Panc1 (cell line): Measurements from ENCODE around the gene PDCD4. TPM values are rescaled to one million over a fixed set of nuclear protein-coding genes. Genes with fewer than 3 reads are reported as not detected.
A peak's percentile ranks its signal among the peaks of the same experiment; 100 is the strongest.

ENCODE experiments used
- ATAC-seq: fragments of 200-7000 bp; cut with Tn5 transposase; 2 replicates; pipeline ENCODE4 v1.9.1; 2020; ENCODE audit warnings: mild to moderate bottlenecking, moderate library complexity
- BruUV-seq: library from RNA; stranded (reverse); fragments of 400-500 nt; replicated peaks from 2 replicates; lab custom pipeline; 2021; lab: Mats Ljungman, UMichigan
- CTCF ChIA-PET: fragments of 300-600 bp; sonication (Branson Sonifier 250); formaldehyde crosslinking; loops from one replicate; lab custom pipeline; 2022; ENCODE audit warnings: antibody characterized with exemption; lab: Charles Lee
- POLR2A ChIA-PET: fragments of 300-600 bp; sonication (Branson Sonifier 250); formaldehyde crosslinking; loops from one replicate; lab custom pipeline; 2022; ENCODE audit warnings: antibody characterized with exemption; lab: Charles Lee
- DNase-seq: peaks from one replicate; pipeline ENCODE4 v3.0.0-alpha.2; 2010; ENCODE audit warnings: low read depth, low spot score
- H3K27ac ChIP-seq: 2 replicates; pipeline ENCODE4 v1.5.1; 2011; ENCODE audit warnings: mild to moderate bottlenecking, low read length, inconsistent platforms
- H3K27me3 ChIP-seq: fragments of 200-500 bp; sonication (Bioruptor generic); 2 replicates; pipeline ENCODE4 v1.6.0; 2014; ENCODE audit warnings: low read length, inconsistent platforms; ENCODE audit not compliant: control insufficient read depth, insufficient read depth
- H3K36me3 ChIP-seq: fragments of 200-500 bp; sonication (Bioruptor generic); 2 replicates; pipeline ENCODE4 v1.5.1; 2014; ENCODE audit warnings: inconsistent platforms, mild to moderate bottlenecking, low read length, moderate library complexity; ENCODE audit not compliant: control insufficient read depth, insufficient read depth
- H3K4me1 ChIP-seq: 2 replicates; pipeline ENCODE4 v1.5.1; 2011; ENCODE audit warnings: inconsistent platforms, mild to moderate bottlenecking, low read length, moderate library complexity; ENCODE audit not compliant: control insufficient read depth, insufficient read depth
- H3K4me3 ChIP-seq, 2 experiments: 2 replicates each; pipeline ENCODE4 v1.5.1; 2011 to 2012; ENCODE audit warnings: low read depth in 2 of 2, low read length in 2 of 2, mild to moderate bottlenecking in 2 of 2, inconsistent platforms in 1 of 2, moderate library complexity in 1 of 2
- H3K9me3 ChIP-seq: fragments of 200-500 bp; sonication (Bioruptor generic); 2 replicates; pipeline ENCODE4 v1.5.1; 2014; ENCODE audit warnings: low read depth, mild to moderate bottlenecking, inconsistent platforms, low read length, moderate library complexity; ENCODE audit not compliant: control insufficient read depth, insufficient read depth
- POLR2AphosphoS5 ChIP-seq: IDR thresholded peaks from 2 replicates; pipeline ENCODE4 v1.6.1; 2012; ENCODE audit warnings: mild to moderate bottlenecking, low read depth, low read length, moderate library complexity
- SIN3A ChIP-seq: IDR thresholded peaks from 2 replicates; pipeline ENCODE4 v1.6.1; 2012; ENCODE audit warnings: low read depth, mild to moderate bottlenecking, low read length, moderate library complexity, borderline replicate concordance; ENCODE audit not compliant: insufficient read depth
- TCF7L2 ChIP-seq: IDR thresholded peaks from 2 replicates; pipeline ENCODE4 v1.6.1; 2011; ENCODE audit warnings: mild to moderate bottlenecking, low read depth, low read length, inconsistent platforms
- in situ Hi-C: cut with HindIII; loops from 2 replicates; pipeline ENCODE4 v1.10.0; 2016; ENCODE audit warnings: low sequenced_read_pairs, low pct_unique_long_range_greater_than_20kb
- intact Hi-C: fragments of 100-400 bp; cut with micrococcal nuclease; formaldehyde crosslinking; loops from one replicate; pipeline ENCODE4 v1.10.0; 2022; ENCODE audit not compliant: unreplicated experiment
- total RNA-seq: library from RNA; stranded (reverse); gene quantifications from one replicate; pipeline ENCODE4 v1.2.1, GENCODE V29; 2021; ENCODE audit not compliant: unreplicated experiment
- TF ChIP-seq, protein P1 (sequence below), 2 experiments: IDR thresholded peaks; 2 replicates each; pipeline ENCODE4 v1.6.1; 2011 to 2012; ENCODE audit warnings: low read depth in 2 of 2, control low read depth in 1 of 2, low read length in 1 of 2, mild to moderate bottlenecking in 1 of 2, moderate library complexity in 1 of 2; ENCODE audit not compliant: insufficient read depth in 1 of 2
- TF ChIP-seq, protein P2 (sequence below): fragments of 450-650 bp; IDR thresholded peaks from 2 replicates; pipeline ENCODE4 v1.5.1; 2017; ENCODE audit warnings: mild to moderate bottlenecking

The PDCD4 gene
- total RNA-seq, 1 experiment from 2014 or later = 33.6 TPM

DNA sequence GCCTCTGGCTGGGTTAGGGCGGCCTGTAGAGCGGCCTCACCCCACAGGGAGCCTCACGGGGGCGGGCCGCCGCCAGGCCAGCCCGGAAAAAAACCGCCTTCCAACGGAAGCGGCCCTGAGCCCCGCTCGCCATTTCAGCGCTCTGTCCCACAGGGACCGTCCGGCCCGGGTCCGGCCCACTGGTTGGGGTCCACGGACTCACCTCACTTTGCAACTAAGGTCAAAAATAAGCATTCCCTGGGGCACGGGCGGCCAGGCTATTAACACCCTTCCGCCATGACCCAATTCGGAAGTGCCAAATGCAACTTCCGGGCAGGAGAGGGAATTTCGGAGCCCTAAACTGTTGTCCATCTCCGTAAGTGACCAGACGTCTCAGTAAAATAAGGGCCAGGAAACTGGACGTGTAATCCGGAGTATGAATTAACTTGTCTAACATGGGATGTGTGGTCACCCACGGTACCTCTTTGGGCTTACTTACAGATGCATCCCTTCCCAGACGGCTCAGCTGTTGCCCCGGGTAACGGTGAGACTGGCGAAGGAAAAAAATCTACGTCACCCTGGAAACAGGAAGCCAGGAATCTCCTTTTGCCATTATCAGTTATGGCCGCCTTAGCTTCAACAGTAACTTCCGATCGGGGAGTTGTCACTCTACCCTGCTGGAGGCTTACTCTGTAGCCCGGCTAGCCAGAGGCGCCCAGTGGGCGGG lies 47.1 kb downstream of the PDCD4 start, which contains the start of gene BBIP1:
TSS of gene BBIP1 (minus strand) at position 538 of the 706 bp plus-strand sequence. CDS start 1,023 bp downstream, outside the sequence.
- Histone ChIP-seq H3K27ac (peak within 1 kb of the TSS; percentile 96), H3K36me3 (peaks cover 6% of the 10 kb centered on the region; the same call in 1 of the 2 replicates), H3K4me1 (peaks cover 41% of the 10 kb centered on the region), H3K4me3 (peak within 1 kb of the TSS; percentile 91 to 93), H3K9me3 (no peaks in the 10 kb centered on the region), H3K27me3 (no peaks in the 10 kb centered on the region)
- no TSS peak for BruUV-seq
- CTCF ChIA-PET = interaction anchor here (0.6 to 1.0 kb wide), 6 partner anchors 47 to 584 kb away, joined by 3 to 13 read pairs (median 4); no protein-coding TSS in a partner anchor
- DNase-seq = peak; percentile 99
- peak; percentile 94 for ATAC-seq
- intact Hi-C loops = no loop called here
- TF ChIP-seq TCF7L2 (peak; percentile 10; the same call in 1 of the 2 replicates), SIN3A (0 out of 2 replicates have a peak, but pooled peaks have one; percentile 34), POLR2AphosphoS5 (peak; percentile 96)
- TF ChIP-seq, protein P1, sequence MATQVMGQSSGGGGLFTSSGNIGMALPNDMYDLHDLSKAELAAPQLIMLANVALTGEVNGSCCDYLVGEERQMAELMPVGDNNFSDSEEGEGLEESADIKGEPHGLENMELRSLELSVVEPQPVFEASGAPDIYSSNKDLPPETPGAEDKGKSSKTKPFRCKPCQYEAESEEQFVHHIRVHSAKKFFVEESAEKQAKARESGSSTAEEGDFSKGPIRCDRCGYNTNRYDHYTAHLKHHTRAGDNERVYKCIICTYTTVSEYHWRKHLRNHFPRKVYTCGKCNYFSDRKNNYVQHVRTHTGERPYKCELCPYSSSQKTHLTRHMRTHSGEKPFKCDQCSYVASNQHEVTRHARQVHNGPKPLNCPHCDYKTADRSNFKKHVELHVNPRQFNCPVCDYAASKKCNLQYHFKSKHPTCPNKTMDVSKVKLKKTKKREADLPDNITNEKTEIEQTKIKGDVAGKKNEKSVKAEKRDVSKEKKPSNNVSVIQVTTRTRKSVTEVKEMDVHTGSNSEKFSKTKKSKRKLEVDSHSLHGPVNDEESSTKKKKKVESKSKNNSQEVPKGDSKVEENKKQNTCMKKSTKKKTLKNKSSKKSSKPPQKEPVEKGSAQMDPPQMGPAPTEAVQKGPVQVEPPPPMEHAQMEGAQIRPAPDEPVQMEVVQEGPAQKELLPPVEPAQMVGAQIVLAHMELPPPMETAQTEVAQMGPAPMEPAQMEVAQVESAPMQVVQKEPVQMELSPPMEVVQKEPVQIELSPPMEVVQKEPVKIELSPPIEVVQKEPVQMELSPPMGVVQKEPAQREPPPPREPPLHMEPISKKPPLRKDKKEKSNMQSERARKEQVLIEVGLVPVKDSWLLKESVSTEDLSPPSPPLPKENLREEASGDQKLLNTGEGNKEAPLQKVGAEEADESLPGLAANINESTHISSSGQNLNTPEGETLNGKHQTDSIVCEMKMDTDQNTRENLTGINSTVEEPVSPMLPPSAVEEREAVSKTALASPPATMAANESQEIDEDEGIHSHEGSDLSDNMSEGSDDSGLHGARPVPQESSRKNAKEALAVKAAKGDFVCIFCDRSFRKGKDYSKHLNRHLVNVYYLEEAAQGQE (IDR thresholded peaks at IDR 0.05; ENCODE audit: insufficient read depth in 1 of 2, low read depth in 2 of 2, low read length in 1 of 2) = 0 out of 4 replicates have a peak, but pooled peaks of 1 of the 2 experiments have one; percentile 16
- TF ChIP-seq, protein P2, sequence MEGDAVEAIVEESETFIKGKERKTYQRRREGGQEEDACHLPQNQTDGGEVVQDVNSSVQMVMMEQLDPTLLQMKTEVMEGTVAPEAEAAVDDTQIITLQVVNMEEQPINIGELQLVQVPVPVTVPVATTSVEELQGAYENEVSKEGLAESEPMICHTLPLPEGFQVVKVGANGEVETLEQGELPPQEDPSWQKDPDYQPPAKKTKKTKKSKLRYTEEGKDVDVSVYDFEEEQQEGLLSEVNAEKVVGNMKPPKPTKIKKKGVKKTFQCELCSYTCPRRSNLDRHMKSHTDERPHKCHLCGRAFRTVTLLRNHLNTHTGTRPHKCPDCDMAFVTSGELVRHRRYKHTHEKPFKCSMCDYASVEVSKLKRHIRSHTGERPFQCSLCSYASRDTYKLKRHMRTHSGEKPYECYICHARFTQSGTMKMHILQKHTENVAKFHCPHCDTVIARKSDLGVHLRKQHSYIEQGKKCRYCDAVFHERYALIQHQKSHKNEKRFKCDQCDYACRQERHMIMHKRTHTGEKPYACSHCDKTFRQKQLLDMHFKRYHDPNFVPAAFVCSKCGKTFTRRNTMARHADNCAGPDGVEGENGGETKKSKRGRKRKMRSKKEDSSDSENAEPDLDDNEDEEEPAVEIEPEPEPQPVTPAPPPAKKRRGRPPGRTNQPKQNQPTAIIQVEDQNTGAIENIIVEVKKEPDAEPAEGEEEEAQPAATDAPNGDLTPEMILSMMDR = no peak
- in situ Hi-C loops = no loop called here
- POLR2A ChIA-PET = interaction anchor here (0.6 to 1.8 kb wide), 16 partner anchors 8 to 626 kb away, joined by 3 to 14 read pairs (median 5); partner anchors contain the start of gene PDCD4

- H3K4me3 ChIP-seq = peak within 1 kb of the TSS; percentile 91 to 93
- H3K4me1 ChIP-seq = peaks cover 47% of the 10 kb centered on the region
- CTCF ChIA-PET = interaction anchor here (0.6 to 1.0 kb wide), 4 partner anchors 48 to 297 kb away, joined by 3 to 13 read pairs (median 7); no protein-coding TSS in a partner anchor
- POLR2A ChIA-PET = interaction anchor here (0.6 to 1.8 kb wide), 6 partner anchors 9 to 626 kb away, joined by 4 to 14 read pairs (median 8); no protein-coding TSS in a partner anchor
- no peaks in the 10 kb centered on the region for H3K9me3 ChIP-seq
- intact Hi-C loops (no loop called here), in situ Hi-C loops (no loop called here)
- TF ChIP-seq, protein P2 = peak; percentile 25; the same call in 1 of the 2 replicates
- TF ChIP-seq POLR2AphosphoS5 = no peak
- ATAC-seq (peak; percentile 64), DNase-seq (no peak)
- H3K27ac ChIP-seq = peak within 1 kb of the TSS; percentile 96
- peaks cover 6% of the 10 kb centered on the region; the same call in 1 of the 2 replicates for H3K36me3 ChIP-seq
- BruUV-seq = no TSS peak
- H3K27me3 ChIP-seq = no peaks in the 10 kb centered on the region
Measured at GRCh38 chr10:110919349-110919931, 47.7 kb downstream of the PDCD4 start, which contains the start of gene SHOC2. SHOC2 (plus strand) TSS chr10:110919604; CDS start chr10:110964359, 44,755 bp downstream.
